ENCODE data around the gene HOXD3. TPM values are rescaled to one million over a fixed set of nuclear protein-coding genes. Genes with fewer than 3 reads are reported as not detected.

The HOXD3 gene
- total RNA-seq, 4 donors from 2014 or later: 0.86 to 2.1 (median 1.4) TPM

DNA sequence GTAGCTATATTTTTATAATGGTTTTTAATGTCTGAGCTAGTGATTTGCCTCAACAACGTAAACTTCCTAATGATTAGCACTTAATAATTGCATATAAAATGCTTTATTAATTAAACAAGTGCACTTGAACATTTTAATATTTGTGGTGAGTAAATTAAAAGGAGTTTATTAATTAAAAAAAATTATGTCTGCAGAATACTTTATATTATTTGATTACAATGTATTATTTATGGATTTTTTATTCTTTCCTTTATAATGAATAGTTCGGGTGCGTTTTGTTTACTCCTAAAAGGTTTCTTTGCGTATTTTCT, 25.3 kb upstream of the HOXD3 start:
- peak overlapping the region in 2 of 4 donors; percentile 56 to 78 for H3K27ac ChIP-seq (replicated peaks in 1 of 4)
- H3K9me3 ChIP-seq: no peaks in the 10 kb centered on the region
- DNase-seq (ENCODE audit: extremely low spot score): no peak
- H3K4me1 ChIP-seq: peaks cover 18 to 57% (median 35%) of the 10 kb centered on the region in 4 donors
- WGBS: 31% methylated on average over 4 of the region's 4 CpGs
- peak overlapping the region in 3 of 4 donors; percentile 6 to 61 (median 54) for H3K4me3 ChIP-seq
- intact Hi-C loops (cut with DNase I): no loop called here
- peaks cover 6 to 100% (median 77%) of the 10 kb centered on the region in 4 donors for H3K27me3 ChIP-seq
- no peaks in the 10 kb centered on the region for H3K36me3 ChIP-seq
- TF ChIP-seq EP300 (IDR thresholded peaks at IDR 0.05): no peak
- TF ChIP-seq POLR2AphosphoS5 (IDR thresholded peaks at IDR 0.05): no peak
- TF ChIP-seq CTCF (IDR thresholded peaks at IDR 0.05): no peak
- no peak for TF ChIP-seq POLR2A (IDR thresholded peaks at IDR 0.05; ENCODE audit: low read depth)

DNA sequence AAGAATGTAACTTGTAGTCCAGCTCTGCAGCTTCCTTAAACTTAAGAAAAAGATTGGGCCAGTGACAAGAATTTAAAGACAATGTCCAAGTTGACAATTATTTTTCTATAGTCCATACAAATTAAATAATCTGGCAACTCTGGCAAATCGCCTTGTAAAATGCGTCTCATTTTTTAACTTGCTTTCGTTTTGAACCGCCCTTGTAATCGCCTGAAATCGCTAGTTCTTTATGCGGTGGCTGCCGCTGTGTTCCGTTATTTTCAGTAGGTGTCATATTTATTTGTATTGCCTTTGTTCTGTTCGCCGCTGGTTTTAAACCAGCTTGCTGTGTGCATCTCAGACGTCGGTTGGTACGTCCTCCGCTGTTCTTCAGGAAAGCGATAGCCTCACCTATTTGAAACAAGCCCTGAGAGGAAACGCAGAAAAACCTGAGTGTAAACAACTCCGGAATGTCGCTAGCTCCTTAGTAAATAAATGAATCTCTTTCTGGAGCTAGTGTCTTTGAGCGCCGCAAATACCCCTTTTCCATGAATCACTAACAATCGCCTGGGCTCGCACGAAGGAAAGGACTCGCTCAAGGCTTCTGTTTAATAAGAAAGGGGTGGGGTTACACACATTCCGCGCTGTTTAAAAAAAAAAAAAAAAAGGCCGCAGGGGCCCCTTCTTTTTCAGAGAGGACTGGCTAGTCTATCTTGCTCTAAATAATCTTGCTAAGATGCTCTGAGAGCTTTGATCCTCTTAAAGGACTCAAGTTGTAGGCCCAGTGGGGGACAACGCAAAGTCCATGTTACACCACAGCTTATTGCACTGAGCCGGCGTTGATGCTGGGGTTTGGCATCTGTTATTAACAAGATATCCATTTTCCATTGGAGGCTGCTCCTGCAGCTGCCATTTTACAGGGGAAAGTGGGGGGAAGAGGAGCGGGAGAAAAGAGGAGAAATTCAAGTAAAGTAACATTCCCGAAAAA, 24.6 kb upstream of the HOXD3 start:
- intact Hi-C loops (cut with DNase I): no loop called here
- H3K27me3 ChIP-seq: peaks cover 6 to 100% (median 83%) of the 10 kb centered on the region in 4 donors
- no peaks in the 10 kb centered on the region for H3K36me3 ChIP-seq
- H3K4me3 ChIP-seq: peak overlapping the region; percentile 6 to 61 (median 32)
- WGBS: 19% methylated on average over 33 of the region's 33 CpGs
- no peak overlapping the region for H3K27ac ChIP-seq (replicated peaks in 1 of 4)
- no peaks in the 10 kb centered on the region for H3K9me3 ChIP-seq
- peaks cover 19 to 56% (median 35%) of the 10 kb centered on the region in 4 donors for H3K4me1 ChIP-seq
- TF ChIP-seq POLR2A (IDR thresholded peaks at IDR 0.05; ENCODE audit: low read depth) (no peak), EP300 (IDR thresholded peaks at IDR 0.05) (no peak), CTCF (IDR thresholded peaks at IDR 0.05) (no peak), POLR2AphosphoS5 (IDR thresholded peaks at IDR 0.05) (no peak)
- DNase-seq (ENCODE audit: extremely low spot score): no peak

DNA sequence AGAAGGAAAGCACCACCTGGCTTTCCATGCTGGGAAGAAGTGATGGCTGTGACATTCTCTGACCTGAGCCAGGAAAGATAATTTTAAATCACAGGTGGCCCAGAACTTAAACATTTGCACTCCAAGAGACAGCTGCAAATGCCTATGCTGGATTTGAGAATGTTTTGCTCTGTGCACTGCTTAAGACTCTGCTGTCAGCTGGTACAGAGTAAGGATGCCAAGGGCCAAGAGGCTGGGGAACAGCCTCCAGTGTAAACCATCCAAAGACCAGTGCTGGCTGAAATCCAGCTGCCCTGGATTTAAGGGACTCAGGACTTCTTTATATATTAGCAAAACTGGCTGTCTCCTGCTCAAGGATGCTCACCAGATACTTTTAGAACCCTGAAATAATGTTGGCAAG, 23.7 kb upstream of the HOXD3 start:
- Histone ChIP-seq H3K4me3 (no peak overlapping the region), H3K36me3 (no peaks in the 10 kb centered on the region), H3K4me1 (peaks cover 19 to 53% (median 35%) of the 10 kb centered on the region in 4 donors), H3K27ac (replicated peaks in 1 of 4) (no peak overlapping the region), H3K9me3 (no peaks in the 10 kb centered on the region), H3K27me3 (peaks cover 7 to 100% (median 83%) of the 10 kb centered on the region in 4 donors)
- intact Hi-C loops (cut with DNase I): no loop called here
- TF ChIP-seq POLR2AphosphoS5 (IDR thresholded peaks at IDR 0.05) (no peak), POLR2A (IDR thresholded peaks at IDR 0.05; ENCODE audit: low read depth) (no peak), EP300 (IDR thresholded peaks at IDR 0.05) (no peak), CTCF (IDR thresholded peaks at IDR 0.05) (no peak)
- DNase-seq (ENCODE audit: extremely low spot score): no peak

DNA sequence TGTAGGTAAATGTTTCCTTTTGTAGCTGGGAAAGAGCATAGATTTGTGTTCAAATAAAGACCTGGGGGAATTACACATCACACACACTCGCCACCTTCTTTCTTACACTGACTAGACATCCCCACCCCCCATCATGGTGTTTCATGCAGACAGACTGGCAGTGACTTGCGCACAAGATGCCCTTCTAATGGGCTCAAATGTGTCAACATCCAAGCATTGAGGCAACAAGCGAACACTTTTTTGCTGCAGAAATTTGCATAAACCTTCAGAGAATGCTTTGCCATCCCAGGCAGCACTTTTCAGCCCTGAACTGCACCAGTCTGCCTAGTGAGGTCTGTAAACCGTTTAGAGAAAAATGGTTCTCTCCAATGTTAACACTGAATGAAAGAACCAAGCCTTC, 23.1 kb upstream of the HOXD3 start:
- intact Hi-C loops (cut with DNase I): no loop called here
- no peak for DNase-seq (ENCODE audit: extremely low spot score)
- Histone ChIP-seq H3K4me3 (no peak overlapping the region), H3K36me3 (no peaks in the 10 kb centered on the region), H3K27me3 (peaks cover 11 to 100% (median 81%) of the 10 kb centered on the region in 4 donors), H3K9me3 (no peaks in the 10 kb centered on the region), H3K27ac (replicated peaks in 1 of 4) (no peak overlapping the region), H3K4me1 (peaks cover 18 to 53% (median 29%) of the 10 kb centered on the region in 4 donors)
- TF ChIP-seq POLR2AphosphoS5 (IDR thresholded peaks at IDR 0.05) (no peak), CTCF (IDR thresholded peaks at IDR 0.05) (no peak)
- 33% methylated on average over 4 of the region's 4 CpGs for WGBS
